Measurements from ENCODE around the gene IQCE. TPM values are rescaled to one million over a fixed set of nuclear protein-coding genes. Genes with fewer than 3 reads are reported as not detected.
"Not testable (repeated sequence)": the region's sequence is repeated elsewhere in the genome, so short reads cannot be mapped to it uniquely, and the experiment has no call there.

The IQCE gene
- total RNA-seq, 1 experiment from 2014 or later = 13.4 TPM

GRCh38 chr7:2530071-2530987 is 28.4 kb upstream of the IQCE start:
- ChIA-PET POLR2A (no interaction called here), CTCF (no interaction called here)
- peaks cover 12% of the 10 kb centered on the region for H3K4me1 Mint-ChIP-seq (ENCODE audit: low read depth, unreplicated experiment)
- no peaks in the 10 kb centered on the region for H3K9me3 Mint-ChIP-seq (ENCODE audit: unreplicated experiment)
- no peak for DNase-seq
- H3K27me3 Mint-ChIP-seq (ENCODE audit: insufficient read depth, unreplicated experiment) = no peaks in the 10 kb centered on the region
- Histone ChIP-seq H3K4me3 (ENCODE audit: low read depth, low read length) (no peak overlapping the region), H3K27me3 (replicated peaks; ENCODE audit: control insufficient read depth, insufficient read depth, low read length) (no peaks in the 10 kb centered on the region), H3K4me1 (peaks cover 54% of the 10 kb centered on the region), H3K36me3 (ENCODE audit: control insufficient read depth, insufficient read depth, low read length) (no peaks in the 10 kb centered on the region), H3K9me3 (no peaks in the 10 kb centered on the region)
- H3K27ac Mint-ChIP-seq (ENCODE audit: unreplicated experiment) = no peak overlapping the region
- no peak for TF ChIP-seq CTCF (IDR thresholded peaks at IDR 0.05; ENCODE audit: insufficient read depth in 1 of 2, low read depth in 1 of 2, low read length in 1 of 2, severe bottlenecking in 1 of 2, unreplicated experiment in 1 of 2)
- H3K4me3 Mint-ChIP-seq (ENCODE audit: unreplicated experiment) = no peak overlapping the region
- H3K36me3 Mint-ChIP-seq (ENCODE audit: insufficient read depth, unreplicated experiment) = no peaks in the 10 kb centered on the region
- BruUV-seq (replicated peaks) = no TSS peak
- intact Hi-C loops (cut with micrococcal nuclease; ENCODE audit: unreplicated experiment) = no loop called here

- H3K4me1 Mint-ChIP-seq (ENCODE audit: low read depth, unreplicated experiment) = peaks cover 12% of the 10 kb centered on the region
- H3K9me3 Mint-ChIP-seq (ENCODE audit: unreplicated experiment); H3K27ac Mint-ChIP-seq (ENCODE audit: unreplicated experiment); DNase-seq; H3K27me3 ChIP-seq (replicated peaks; ENCODE audit: control insufficient read depth, insufficient read depth, low read length); CTCF ChIA-PET; H3K9me3 ChIP-seq; H3K36me3 Mint-ChIP-seq (ENCODE audit: insufficient read depth, unreplicated experiment); H3K36me3 ChIP-seq (ENCODE audit: control insufficient read depth, insufficient read depth, low read length); intact Hi-C loops (cut with micrococcal nuclease; ENCODE audit: unreplicated experiment); BruUV-seq (replicated peaks); POLR2A ChIA-PET; H3K27me3 Mint-ChIP-seq (ENCODE audit: insufficient read depth, unreplicated experiment); H3K4me3 ChIP-seq (ENCODE audit: low read depth, low read length); H3K4me3 Mint-ChIP-seq (ENCODE audit: unreplicated experiment): not testable (repeated sequence)
- H3K4me1 ChIP-seq = peaks cover 48% of the 10 kb centered on the region
These were observed 27.6 kb upstream of the IQCE start for GRCh38 chr7:2530994-2531795.

- H3K27me3 Mint-ChIP-seq (ENCODE audit: insufficient read depth, unreplicated experiment); H3K27ac Mint-ChIP-seq (ENCODE audit: unreplicated experiment); H3K27me3 ChIP-seq (replicated peaks; ENCODE audit: control insufficient read depth, insufficient read depth, low read length); H3K36me3 ChIP-seq (ENCODE audit: control insufficient read depth, insufficient read depth, low read length); H3K9me3 Mint-ChIP-seq (ENCODE audit: unreplicated experiment); H3K36me3 Mint-ChIP-seq (ENCODE audit: insufficient read depth, unreplicated experiment); H3K9me3 ChIP-seq; H3K4me3 Mint-ChIP-seq (ENCODE audit: unreplicated experiment); BruUV-seq (replicated peaks); POLR2A ChIA-PET; H3K4me3 ChIP-seq (ENCODE audit: low read depth, low read length); CTCF ChIA-PET; intact Hi-C loops (cut with micrococcal nuclease; ENCODE audit: unreplicated experiment); DNase-seq: not testable (repeated sequence)
- H3K4me1 ChIP-seq = peaks cover 42% of the 10 kb centered on the region
- H3K4me1 Mint-ChIP-seq (ENCODE audit: low read depth, unreplicated experiment) = peaks cover 12% of the 10 kb centered on the region
These were observed 27.0 kb upstream of the IQCE start for GRCh38 chr7:2531796-2532110.

- H3K9me3 Mint-ChIP-seq (ENCODE audit: unreplicated experiment); H3K27me3 ChIP-seq (replicated peaks; ENCODE audit: control insufficient read depth, insufficient read depth, low read length); H3K36me3 Mint-ChIP-seq (ENCODE audit: insufficient read depth, unreplicated experiment); DNase-seq; intact Hi-C loops (cut with micrococcal nuclease; ENCODE audit: unreplicated experiment); BruUV-seq (replicated peaks); CTCF ChIA-PET; H3K27me3 Mint-ChIP-seq (ENCODE audit: insufficient read depth, unreplicated experiment); H3K36me3 ChIP-seq (ENCODE audit: control insufficient read depth, insufficient read depth, low read length); H3K9me3 ChIP-seq; H3K27ac Mint-ChIP-seq (ENCODE audit: unreplicated experiment); H3K4me3 Mint-ChIP-seq (ENCODE audit: unreplicated experiment); POLR2A ChIA-PET; H3K4me3 ChIP-seq (ENCODE audit: low read depth, low read length): not testable (repeated sequence)
- H3K4me1 ChIP-seq = peaks cover 37% of the 10 kb centered on the region
- H3K4me1 Mint-ChIP-seq (ENCODE audit: low read depth, unreplicated experiment) = peaks cover 12% of the 10 kb centered on the region
These were observed 26.5 kb upstream of the IQCE start for GRCh38 chr7:2532199-2532772.

GRCh38 chr7:2532816-2533215 is 26.0 kb upstream of the IQCE start:
- BruUV-seq (replicated peaks); H3K36me3 Mint-ChIP-seq (ENCODE audit: insufficient read depth, unreplicated experiment); H3K4me3 ChIP-seq (ENCODE audit: low read depth, low read length); H3K27me3 ChIP-seq (replicated peaks; ENCODE audit: control insufficient read depth, insufficient read depth, low read length); H3K4me3 Mint-ChIP-seq (ENCODE audit: unreplicated experiment); CTCF ChIA-PET; POLR2A ChIA-PET; H3K4me1 Mint-ChIP-seq (ENCODE audit: low read depth, unreplicated experiment); H3K27ac Mint-ChIP-seq (ENCODE audit: unreplicated experiment); DNase-seq; H3K9me3 Mint-ChIP-seq (ENCODE audit: unreplicated experiment); H3K36me3 ChIP-seq (ENCODE audit: control insufficient read depth, insufficient read depth, low read length); H3K9me3 ChIP-seq; intact Hi-C loops (cut with micrococcal nuclease; ENCODE audit: unreplicated experiment); H3K27me3 Mint-ChIP-seq (ENCODE audit: insufficient read depth, unreplicated experiment): not testable (repeated sequence)
- peaks cover 32% of the 10 kb centered on the region for H3K4me1 ChIP-seq

- H3K36me3 Mint-ChIP-seq (ENCODE audit: insufficient read depth, unreplicated experiment) = not testable (repeated sequence)
These were observed 25.2 kb upstream of the IQCE start for GRCh38 chr7:2533566-2533965.

More at GRCh38 chr7:2533566-2533965, 25.2 kb upstream of the IQCE start:
- BruUV-seq (replicated peaks); H3K4me3 ChIP-seq (ENCODE audit: low read depth, low read length); DNase-seq; H3K27me3 ChIP-seq (replicated peaks; ENCODE audit: control insufficient read depth, insufficient read depth, low read length); H3K27me3 Mint-ChIP-seq (ENCODE audit: insufficient read depth, unreplicated experiment); CTCF ChIA-PET; H3K9me3 Mint-ChIP-seq (ENCODE audit: unreplicated experiment); H3K4me3 Mint-ChIP-seq (ENCODE audit: unreplicated experiment); H3K27ac Mint-ChIP-seq (ENCODE audit: unreplicated experiment); H3K4me1 Mint-ChIP-seq (ENCODE audit: low read depth, unreplicated experiment); H3K36me3 ChIP-seq (ENCODE audit: control insufficient read depth, insufficient read depth, low read length); H3K9me3 ChIP-seq; POLR2A ChIA-PET; intact Hi-C loops (cut with micrococcal nuclease; ENCODE audit: unreplicated experiment): not testable (repeated sequence)
- peaks cover 26% of the 10 kb centered on the region for H3K4me1 ChIP-seq

All from Caco-2 (cell line).